ENCODE results near the gene FBP1. TPM values are rescaled to one million over a fixed set of nuclear protein-coding genes. Genes with fewer than 3 reads are reported as not detected.

Gene FBP1
- total RNA-seq, 2 experiments from 2014 or later, result 3.0 to 3.6 TPM

GRCh38 chr9:94648185-94648584 lies 8.9 kb upstream of the FBP1 start:
- no peaks in the 10 kb centered on the region for H3K27me3 Mint-ChIP-seq
- ATAC-seq (ENCODE audit: poor library complexity) (no peak), DNase-seq (no peak)
- intact Hi-C loops (cut with DNase I, micrococcal nuclease), result no loop called here
- Histone ChIP-seq H3K9me3 (ENCODE audit: control insufficient read depth in 1 of 2, insufficient read depth in 1 of 2, low read length in 2 of 2) (no peaks in the 10 kb centered on the region), H3K4me1 (ENCODE audit: insufficient read depth, low read length) (no peaks in the 10 kb centered on the region), H3K36me3 (ENCODE audit: insufficient read depth, low read length) (no peaks in the 10 kb centered on the region), H3K27me3 (ENCODE audit: control insufficient read depth in 1 of 2, insufficient read depth in 2 of 2, low read length in 2 of 2) (no peaks in the 10 kb centered on the region), H3K4me3 (ENCODE audit: low read length) (no peak overlapping the region), H3K27ac (ENCODE audit: low read depth in 1 of 2, low read length in 2 of 2) (no peak overlapping the region)
- no peak overlapping the region for H3K27ac Mint-ChIP-seq
- H3K36me3 Mint-ChIP-seq (ENCODE audit: low read depth), result no peaks in the 10 kb centered on the region
- no peak for TF ChIP-seq CTCF (IDR thresholded peaks at IDR 0.05)
- no peak overlapping the region for H3K4me3 Mint-ChIP-seq
- H3K4me1 Mint-ChIP-seq (ENCODE audit: low read depth), result no peaks in the 10 kb centered on the region
- H3K9me3 Mint-ChIP-seq, result no peaks in the 10 kb centered on the region
- CTCF ChIA-PET, result no interaction called here
- POLR2A ChIA-PET, result no interaction called here

GRCh38 chr9:94645901-94646300 lies 6.6 kb upstream of the FBP1 start:
- DNase-seq (no peak), ATAC-seq (ENCODE audit: poor library complexity) (no peak)
- H3K4me1 Mint-ChIP-seq (ENCODE audit: low read depth), result no peaks in the 10 kb centered on the region
- Histone ChIP-seq H3K9me3 (ENCODE audit: control insufficient read depth in 1 of 2, insufficient read depth in 1 of 2, low read length in 2 of 2) (no peaks in the 10 kb centered on the region), H3K27me3 (ENCODE audit: control insufficient read depth in 1 of 2, insufficient read depth in 2 of 2, low read length in 2 of 2) (no peaks in the 10 kb centered on the region), H3K4me3 (ENCODE audit: low read length) (no peak overlapping the region), H3K27ac (ENCODE audit: low read depth in 1 of 2, low read length in 2 of 2) (no peak overlapping the region), H3K36me3 (ENCODE audit: insufficient read depth, low read length) (no peaks in the 10 kb centered on the region), H3K4me1 (ENCODE audit: insufficient read depth, low read length) (no peaks in the 10 kb centered on the region)
- TF ChIP-seq CTCF (IDR thresholded peaks at IDR 0.05), result no peak
- intact Hi-C loops (cut with DNase I, micrococcal nuclease), result no loop called here
- no peaks in the 10 kb centered on the region for H3K27me3 Mint-ChIP-seq
- ChIA-PET POLR2A (no interaction called here), CTCF (no interaction called here)
- H3K27ac Mint-ChIP-seq, result no peak overlapping the region
- no peak overlapping the region for H3K4me3 Mint-ChIP-seq
- no peaks in the 10 kb centered on the region for H3K9me3 Mint-ChIP-seq
- H3K36me3 Mint-ChIP-seq (ENCODE audit: low read depth), result no peaks in the 10 kb centered on the region

GRCh38 chr9:94644543-94644942 lies 5.2 kb upstream of the FBP1 start:
- Histone ChIP-seq H3K27ac (ENCODE audit: low read depth in 1 of 2, low read length in 2 of 2) (no peak overlapping the region), H3K27me3 (ENCODE audit: control insufficient read depth in 1 of 2, insufficient read depth in 2 of 2, low read length in 2 of 2) (no peaks in the 10 kb centered on the region), H3K36me3 (ENCODE audit: insufficient read depth, low read length) (no peaks in the 10 kb centered on the region), H3K4me3 (ENCODE audit: low read length) (no peak overlapping the region), H3K9me3 (ENCODE audit: control insufficient read depth in 1 of 2, insufficient read depth in 1 of 2, low read length in 2 of 2) (no peaks in the 10 kb centered on the region), H3K4me1 (ENCODE audit: insufficient read depth, low read length) (peaks cover 7% of the 10 kb centered on the region)
- CTCF ChIA-PET, result no interaction called here
- ATAC-seq (ENCODE audit: poor library complexity) (no peak), DNase-seq (no peak)
- Mint-ChIP-seq H3K27me3 (no peaks in the 10 kb centered on the region), H3K4me1 (ENCODE audit: low read depth) (peaks cover 6% of the 10 kb centered on the region), H3K4me3 (no peak overlapping the region), H3K27ac (no peak overlapping the region), H3K9me3 (no peaks in the 10 kb centered on the region), H3K36me3 (ENCODE audit: low read depth) (no peaks in the 10 kb centered on the region)
- POLR2A ChIA-PET, result no interaction called here
- intact Hi-C loops (cut with DNase I, micrococcal nuclease), result no loop called here
- TF ChIP-seq CTCF (IDR thresholded peaks at IDR 0.05), result no peak
